HepG2 (cell line): ENCODE data around the gene ZNF23. TPM values are rescaled to one million over a fixed set of nuclear protein-coding genes. Genes with fewer than 3 reads are reported as not detected.

ENCODE experiments used
- BORCS8-MEF2B ChIP-seq: sonication (generic); formaldehyde crosslinking; IDR thresholded peaks from 2 replicates; pipeline ENCODE4 v1.8.0; 2022; ENCODE audit warnings: mild to moderate bottlenecking, missing genetic modification reagents
- DZIP1 ChIP-seq: sonication (generic); formaldehyde crosslinking; IDR thresholded peaks from 2 replicates; pipeline ENCODE4 v1.5.0; 2020; ENCODE audit warnings: mild to moderate bottlenecking, missing genetic modification reagents
- MAFG ChIP-seq: sonication (generic); formaldehyde crosslinking; IDR thresholded peaks from 2 replicates; pipeline ENCODE4 v1.5.1; 2020; ENCODE audit warnings: mild to moderate bottlenecking, missing genetic modification reagents
- MIER2 ChIP-seq: IDR thresholded peaks from 2 replicates; pipeline ENCODE4 v1.6.1; 2016; ENCODE audit warnings: missing biosample characterization, missing genetic modification reagents
- PHF8 ChIP-seq: sonication (generic); formaldehyde crosslinking; IDR thresholded peaks from 2 replicates; pipeline ENCODE4 v1.5.0; 2020; ENCODE audit warnings: missing genetic modification reagents
- YEATS2 ChIP-seq: sonication (generic); formaldehyde crosslinking; IDR thresholded peaks from 2 replicates; pipeline ENCODE4 v1.4.0; 2020; ENCODE audit warnings: missing genetic modification reagents, borderline replicate concordance
- ZFP62 ChIP-seq: sonication (generic); formaldehyde crosslinking; IDR thresholded peaks from 2 replicates; pipeline ENCODE4 v1.4.0; 2020; ENCODE audit warnings: missing genetic modification reagents
- polyA plus RNA-seq, 8 experiments: library from polyadenylated mRNA; depleted of rRNA in 3 of 8; stranded (reverse) in 7 of 8; unstranded in 1 of 8; fragments of >200 nt; fragmentation: Illumina TruSeq in 4 of 8; extraction: Trizol in 4 of 8; gene quantifications; 2 replicates each; pipeline versions ENCODE4 v1.2.1 to v1.2.3, GENCODE V29; 2011 to 2016; ENCODE audit warnings: low read depth in 4 of 8, missing spikeins in 1 of 8, mixed read lengths in 1 of 8; ENCODE audit not compliant: insufficient read depth in 1 of 8
- total RNA-seq, 5 experiments: library from RNA; depleted of rRNA; stranded (reverse); fragments of >200 nt; fragmentation: Illumina TruSeq; extraction: Trizol; gene quantifications; 2 replicates each; pipeline ENCODE4 v1.2.3, GENCODE V29; 2016; ENCODE audit warnings: low read depth in 1 of 5
- TF ChIP-seq, protein P1 (sequence below), 2 experiments: fragments of 450-650 bp in 1 of 2; sonication (generic) in 1 of 2; formaldehyde crosslinking in 1 of 2; IDR thresholded peaks; 2 replicates each; pipeline versions ENCODE4 v1.6.1 to v1.8.0; 2016 to 2022; ENCODE audit warnings: antibody characterized with exemption in 1 of 2, mild to moderate bottlenecking in 1 of 2, missing genetic modification reagents in 1 of 2
- TF ChIP-seq, protein P2 (sequence below), 2 experiments: fragments of 450-650 bp in 1 of 2; sonication (generic) in 1 of 2; formaldehyde crosslinking; IDR thresholded peaks; 2 replicates each; pipeline versions ENCODE4 v1.5.0 to v1.8.0; 2020 to 2022; ENCODE audit warnings: mild to moderate bottlenecking in 1 of 2, missing genetic modification reagents in 1 of 2

The ZNF23 gene
- total and polyA plus RNA-seq, 2 of the 13 experiments (the other 11 are each of a cell fraction or from before 2014, with no cell fraction given): 8.6 to 12.2 TPM

DNA sequence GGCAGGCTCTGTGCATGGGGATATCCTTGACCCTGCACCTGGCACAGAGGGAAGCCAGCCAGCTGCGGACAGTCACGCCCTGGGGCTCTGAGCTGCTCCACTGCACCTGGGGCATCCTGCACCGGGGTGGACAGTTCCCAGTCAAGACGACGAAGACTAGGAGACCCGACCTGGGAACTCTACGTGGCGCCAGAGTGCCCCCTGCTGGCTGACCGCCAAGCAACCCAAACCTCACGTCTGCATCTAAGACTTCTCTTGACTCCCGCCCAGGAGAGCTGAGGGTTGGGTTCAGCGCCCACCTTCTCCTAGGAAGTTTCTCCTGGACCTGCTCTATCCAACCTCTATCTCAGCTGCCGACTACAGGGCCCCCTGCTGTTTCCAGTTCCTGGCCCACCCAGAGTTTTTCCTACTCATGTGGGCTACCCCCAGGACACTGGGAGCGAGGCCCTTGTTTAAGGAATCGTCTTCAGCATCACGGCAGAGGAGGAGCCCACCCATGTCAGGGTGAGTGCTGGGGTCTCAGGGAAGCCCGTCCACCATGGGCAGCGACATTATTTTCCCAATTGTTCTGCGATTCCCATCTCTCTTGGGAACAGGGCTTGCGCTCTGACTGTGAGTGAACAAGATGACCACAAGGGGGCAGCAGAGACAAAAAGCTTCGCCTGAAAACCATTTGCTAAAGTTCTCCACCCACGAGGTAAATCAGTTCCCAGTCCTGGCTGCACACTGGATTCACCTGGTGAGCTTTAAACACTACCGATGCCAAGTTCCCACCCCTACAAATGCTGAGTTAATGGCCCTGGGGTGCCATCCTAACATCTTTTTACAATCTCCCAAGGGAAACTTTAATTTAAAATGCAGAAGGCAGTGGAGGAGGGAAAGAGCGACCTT lies 49.5 kb downstream of the ZNF23 start (continued):
- TF ChIP-seq, protein P1, sequence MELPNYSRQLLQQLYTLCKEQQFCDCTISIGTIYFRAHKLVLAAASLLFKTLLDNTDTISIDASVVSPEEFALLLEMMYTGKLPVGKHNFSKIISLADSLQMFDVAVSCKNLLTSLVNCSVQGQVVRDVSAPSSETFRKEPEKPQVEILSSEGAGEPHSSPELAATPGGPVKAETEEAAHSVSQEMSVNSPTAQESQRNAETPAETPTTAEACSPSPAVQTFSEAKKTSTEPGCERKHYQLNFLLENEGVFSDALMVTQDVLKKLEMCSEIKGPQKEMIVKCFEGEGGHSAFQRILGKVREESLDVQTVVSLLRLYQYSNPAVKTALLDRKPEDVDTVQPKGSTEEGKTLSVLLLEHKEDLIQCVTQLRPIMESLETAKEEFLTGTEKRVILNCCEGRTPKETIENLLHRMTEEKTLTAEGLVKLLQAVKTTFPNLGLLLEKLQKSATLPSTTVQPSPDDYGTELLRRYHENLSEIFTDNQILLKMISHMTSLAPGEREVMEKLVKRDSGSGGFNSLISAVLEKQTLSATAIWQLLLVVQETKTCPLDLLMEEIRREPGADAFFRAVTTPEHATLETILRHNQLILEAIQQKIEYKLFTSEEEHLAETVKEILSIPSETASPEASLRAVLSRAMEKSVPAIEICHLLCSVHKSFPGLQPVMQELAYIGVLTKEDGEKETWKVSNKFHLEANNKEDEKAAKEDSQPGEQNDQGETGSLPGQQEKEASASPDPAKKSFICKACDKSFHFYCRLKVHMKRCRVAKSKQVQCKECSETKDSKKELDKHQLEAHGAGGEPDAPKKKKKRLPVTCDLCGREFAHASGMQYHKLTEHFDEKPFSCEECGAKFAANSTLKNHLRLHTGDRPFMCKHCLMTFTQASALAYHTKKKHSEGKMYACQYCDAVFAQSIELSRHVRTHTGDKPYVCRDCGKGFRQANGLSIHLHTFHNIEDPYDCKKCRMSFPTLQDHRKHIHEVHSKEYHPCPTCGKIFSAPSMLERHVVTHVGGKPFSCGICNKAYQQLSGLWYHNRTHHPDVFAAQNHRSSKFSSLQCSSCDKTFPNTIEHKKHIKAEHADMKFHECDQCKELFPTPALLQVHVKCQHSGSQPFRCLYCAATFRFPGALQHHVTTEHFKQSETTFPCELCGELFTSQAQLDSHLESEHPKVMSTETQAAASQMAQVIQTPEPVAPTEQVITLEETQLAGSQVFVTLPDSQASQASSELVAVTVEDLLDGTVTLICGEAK (IDR thresholded peaks at IDR 0.05): no peak
- TF ChIP-seq, protein P1 (CRISPR knock-in tag; IDR thresholded peaks at IDR 0.05): no peak
- TF ChIP-seq PHF8 (CRISPR knock-in tag) (0 out of 2 replicates have a peak, but pooled peaks have one; percentile 21), ZFP62 (CRISPR knock-in tag) (no peak), MIER2 (CRISPR knock-in tag) (no peak), BORCS8-MEF2B (CRISPR knock-in tag) (no peak), MAFG (CRISPR knock-in tag) (no peak), DZIP1 (CRISPR knock-in tag) (no peak), YEATS2 (CRISPR knock-in tag) (no peak)
- TF ChIP-seq, protein P2, sequence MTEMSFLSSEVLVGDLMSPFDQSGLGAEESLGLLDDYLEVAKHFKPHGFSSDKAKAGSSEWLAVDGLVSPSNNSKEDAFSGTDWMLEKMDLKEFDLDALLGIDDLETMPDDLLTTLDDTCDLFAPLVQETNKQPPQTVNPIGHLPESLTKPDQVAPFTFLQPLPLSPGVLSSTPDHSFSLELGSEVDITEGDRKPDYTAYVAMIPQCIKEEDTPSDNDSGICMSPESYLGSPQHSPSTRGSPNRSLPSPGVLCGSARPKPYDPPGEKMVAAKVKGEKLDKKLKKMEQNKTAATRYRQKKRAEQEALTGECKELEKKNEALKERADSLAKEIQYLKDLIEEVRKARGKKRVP (CRISPR knock-in tag; IDR thresholded peaks at IDR 0.05): no peak
